Hepatic stellate cell (primary cell): ENCODE measurements around the gene TRPC4.
"Not testable (repeated sequence)": the region's sequence is repeated elsewhere in the genome, so short reads cannot be mapped to it uniquely, and the experiment has no call there.

Experiments used
- DNase-seq: peaks from one replicate; pipeline ENCODE4 v3.0.0; 2011; ENCODE audit warnings: low spot score

The TRPC4 gene

DNA sequence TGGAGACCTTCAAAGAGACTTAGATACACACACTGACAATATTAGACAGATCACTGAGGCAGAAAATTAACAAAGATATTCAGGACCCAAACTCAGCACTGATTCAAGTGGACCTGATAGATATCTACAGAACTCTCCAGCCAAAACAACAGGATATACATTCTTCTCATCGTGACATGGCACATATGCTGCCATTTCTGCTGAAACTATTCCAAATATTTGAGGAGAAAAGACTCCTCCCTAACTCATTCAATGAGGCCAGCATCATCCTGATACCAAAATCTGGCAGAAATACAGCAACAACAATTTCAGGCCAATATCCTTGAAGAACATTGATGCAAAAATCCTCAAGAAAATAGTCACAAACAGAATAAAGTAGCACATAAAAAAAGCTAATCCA is 53.3 kb downstream of the TRPC4 start:
- DNase-seq: no peak

DNA sequence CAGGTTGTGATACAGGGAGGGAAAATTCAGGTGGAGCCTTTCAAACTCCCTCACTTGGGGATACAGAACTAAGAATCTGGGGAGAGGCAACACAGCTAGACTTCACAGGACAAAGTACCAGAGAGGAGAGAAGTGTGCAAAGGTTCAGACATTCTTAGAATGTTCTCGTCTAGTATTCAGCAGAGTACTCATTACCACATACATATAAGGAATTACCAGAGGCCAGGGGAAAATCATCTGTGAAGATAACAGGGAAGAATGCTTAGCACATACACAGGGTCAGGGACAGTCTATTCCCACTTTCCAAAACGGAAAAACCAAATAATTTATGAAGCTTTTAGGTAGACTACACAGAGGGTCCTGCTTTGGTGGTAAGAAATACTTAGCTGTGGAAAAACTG is 58.1 kb downstream of the TRPC4 start:
- no peak for DNase-seq

DNA sequence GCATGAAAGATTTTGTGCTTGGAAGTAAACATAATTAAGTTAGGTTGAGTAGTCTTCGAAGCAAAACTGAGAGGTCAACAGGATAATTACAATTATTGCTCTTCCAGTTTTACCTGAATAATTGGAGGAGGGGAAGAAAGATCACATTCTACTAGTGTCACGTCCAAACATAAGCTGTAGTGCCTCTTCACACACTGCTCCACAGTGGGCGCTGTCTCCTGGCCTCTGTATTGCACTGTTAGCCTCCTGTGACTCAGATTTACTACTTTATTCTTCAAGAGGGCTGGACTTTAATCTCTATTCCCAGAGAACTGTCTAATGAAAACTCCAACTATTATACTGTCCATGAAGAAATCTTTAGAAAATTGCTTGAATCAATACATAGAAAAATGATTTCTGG is 62.9 kb downstream of the TRPC4 start:
- no peak for DNase-seq

DNA sequence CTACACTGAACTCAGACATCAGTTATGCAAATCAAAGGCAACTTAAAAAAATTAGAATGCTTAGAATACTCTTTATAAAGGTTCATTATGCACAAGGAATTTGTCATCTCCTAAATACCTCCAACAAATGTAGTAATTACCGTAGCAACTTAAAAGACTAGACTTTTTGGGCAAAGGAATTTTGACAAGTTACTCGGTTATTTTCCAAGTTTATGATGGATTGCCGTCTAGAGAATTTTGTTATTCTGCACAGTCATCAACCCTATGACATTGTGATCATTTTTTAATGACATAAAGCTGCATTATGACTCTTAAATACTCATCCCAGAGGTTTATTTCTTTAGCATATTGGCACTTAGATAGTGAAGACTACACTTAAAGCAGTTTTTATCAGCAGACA is 71.9 kb downstream of the TRPC4 start:
- no peak for DNase-seq

DNA sequence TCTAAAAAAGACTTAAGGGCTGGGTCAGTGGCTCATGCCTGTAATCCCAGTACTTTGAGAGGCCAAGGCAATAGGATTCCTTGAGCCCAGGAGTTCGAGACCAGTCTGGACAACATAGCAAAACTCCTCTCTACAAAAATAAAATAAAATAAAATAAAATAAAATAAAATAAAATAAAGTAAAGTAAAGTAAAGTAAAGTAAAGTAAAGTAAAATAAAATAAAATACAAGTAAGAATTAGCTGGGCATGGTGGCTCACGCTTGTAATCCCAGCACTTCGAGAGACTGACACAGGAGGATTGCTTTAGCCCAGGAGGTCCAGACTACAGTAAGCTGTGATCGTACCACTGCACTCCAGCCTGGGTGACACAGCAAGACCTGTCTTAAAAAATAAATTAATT is 72.8 kb downstream of the TRPC4 start:
- not testable (repeated sequence) for DNase-seq

DNA sequence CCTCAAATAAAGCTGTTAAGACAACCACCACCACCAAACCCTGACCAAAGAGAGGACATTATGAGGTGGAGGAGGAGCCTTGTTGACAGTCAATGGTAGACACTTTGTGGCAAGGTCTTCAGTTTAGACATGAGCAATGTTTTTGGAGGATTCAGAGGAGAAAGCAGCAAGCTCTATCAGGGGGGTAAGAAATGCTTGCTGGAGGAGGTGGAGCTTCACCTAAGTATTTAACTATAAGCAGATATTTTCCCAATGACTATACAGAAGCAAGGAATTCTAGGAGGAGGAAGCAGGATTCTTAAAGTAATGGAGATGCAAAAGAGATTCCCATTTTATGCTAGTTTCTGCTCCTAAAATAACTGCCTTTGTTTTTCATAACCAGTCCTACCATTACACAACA is 74.2 kb downstream of the TRPC4 start:
- no peak for DNase-seq

DNA sequence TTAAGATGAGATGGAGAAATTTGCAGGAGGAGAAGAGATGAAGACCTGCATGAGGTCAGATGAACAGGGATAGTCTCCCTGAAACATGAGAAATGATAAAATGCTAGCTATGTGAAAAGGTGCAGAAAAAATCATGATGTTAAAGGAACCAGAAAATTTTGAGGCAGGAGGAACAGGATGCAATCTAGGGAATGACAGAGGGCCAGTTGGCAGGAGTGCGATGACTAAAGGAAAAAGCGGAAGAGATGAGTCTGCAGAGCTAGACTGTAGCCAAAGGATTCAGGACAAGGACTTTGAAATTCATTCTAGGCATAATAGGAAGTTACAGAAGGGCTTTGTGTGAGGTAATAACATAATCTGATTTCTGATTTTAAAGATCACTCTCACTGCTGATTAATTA is 77.9 kb downstream of the TRPC4 start:
- DNase-seq: no peak

DNA sequence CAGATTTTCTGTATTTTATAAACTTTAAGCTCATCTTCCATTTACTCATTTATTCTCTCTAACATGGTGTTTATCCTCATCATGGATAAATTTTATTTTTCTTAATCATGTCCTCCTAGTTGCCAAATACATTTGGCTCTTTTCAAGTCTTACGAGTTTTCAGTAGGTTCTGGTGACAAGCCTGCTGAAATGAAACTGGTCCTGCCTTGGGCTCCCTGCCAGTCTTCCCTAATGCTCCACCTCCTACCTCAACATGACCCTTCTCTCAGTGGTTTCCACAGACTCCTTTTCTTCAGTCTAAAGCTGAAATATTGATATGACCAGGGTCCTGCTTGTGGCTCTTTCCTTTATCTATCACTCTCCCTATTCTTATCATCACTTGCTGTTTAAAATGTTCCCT is 81.2 kb downstream of the TRPC4 start:
- no peak for DNase-seq

DNA sequence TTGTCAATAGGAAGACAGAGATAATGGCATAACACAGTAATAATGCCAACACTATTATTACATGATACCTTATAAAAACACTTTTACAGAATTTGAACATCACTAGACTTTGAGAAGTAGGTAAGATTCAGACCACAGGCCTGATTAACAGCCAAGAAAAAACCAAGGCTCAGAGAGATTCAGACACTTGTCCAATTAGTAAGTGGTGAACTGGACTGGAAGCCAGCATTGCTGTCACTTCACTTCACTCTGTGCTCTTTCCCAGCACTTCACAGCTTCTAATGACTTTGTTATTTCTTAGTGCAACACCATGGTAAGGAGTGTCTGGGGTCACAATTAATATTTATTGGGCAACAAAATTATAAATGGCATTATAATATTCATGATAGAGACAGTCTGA is 91.9 kb downstream of the TRPC4 start:
- DNase-seq: no peak

DNA sequence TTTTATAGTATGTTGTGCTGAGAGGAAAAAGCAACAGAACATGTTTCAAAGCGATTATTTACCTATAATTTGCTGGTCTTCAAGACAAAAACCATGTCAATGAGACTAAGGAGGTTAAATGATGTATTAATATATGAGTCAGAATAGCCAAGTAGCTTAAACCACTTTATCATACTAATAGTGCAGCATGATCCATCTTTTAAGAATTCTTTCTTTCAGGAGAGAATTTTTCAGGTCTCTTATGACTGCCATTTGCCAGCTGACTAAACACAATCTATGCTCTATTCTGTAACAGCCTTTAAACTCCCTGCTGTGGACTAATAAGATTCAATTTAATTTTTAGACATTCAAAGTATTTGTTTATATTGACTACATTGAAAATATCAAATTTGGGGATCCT is 93.7 kb downstream of the TRPC4 start:
- no peak for DNase-seq

DNA sequence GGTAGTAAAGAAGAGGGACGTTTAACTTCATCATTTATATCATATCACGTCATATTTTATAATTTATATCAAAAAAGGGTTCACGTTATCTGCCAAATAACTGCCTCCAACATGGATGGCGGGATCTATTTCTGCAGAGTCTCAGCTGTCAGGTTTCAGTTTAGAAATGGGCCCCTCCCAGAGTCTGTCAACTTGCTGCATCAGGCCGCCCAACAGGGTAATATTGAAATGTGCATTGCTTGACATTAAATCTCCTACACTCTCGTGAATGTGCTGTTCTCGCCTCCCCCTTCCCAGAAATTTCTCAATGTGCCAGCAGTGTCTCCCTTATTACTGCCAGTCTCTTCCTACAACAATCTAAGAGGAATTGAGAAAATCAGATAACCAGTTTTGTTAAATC is 96.9 kb downstream of the TRPC4 start:
- no peak for DNase-seq

DNA sequence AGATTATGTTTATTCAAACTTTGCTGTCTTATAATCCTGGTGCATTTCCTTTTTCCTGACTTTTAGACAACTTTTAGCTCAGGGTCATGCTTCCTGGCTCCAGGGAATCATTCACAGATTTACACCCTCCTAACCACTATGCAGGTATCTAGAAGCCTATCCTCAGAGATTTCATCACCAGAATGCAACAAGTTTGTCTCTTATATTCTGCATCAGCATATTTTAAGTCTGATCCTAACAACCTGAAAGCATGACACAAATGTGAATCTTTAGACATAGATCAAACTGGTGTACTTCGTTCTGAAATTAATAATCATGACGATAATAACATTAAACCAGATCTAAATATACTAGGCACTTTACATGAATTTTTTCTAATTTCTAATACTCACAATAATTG is 100.0 kb downstream of the TRPC4 start:
- no peak for DNase-seq

DNA sequence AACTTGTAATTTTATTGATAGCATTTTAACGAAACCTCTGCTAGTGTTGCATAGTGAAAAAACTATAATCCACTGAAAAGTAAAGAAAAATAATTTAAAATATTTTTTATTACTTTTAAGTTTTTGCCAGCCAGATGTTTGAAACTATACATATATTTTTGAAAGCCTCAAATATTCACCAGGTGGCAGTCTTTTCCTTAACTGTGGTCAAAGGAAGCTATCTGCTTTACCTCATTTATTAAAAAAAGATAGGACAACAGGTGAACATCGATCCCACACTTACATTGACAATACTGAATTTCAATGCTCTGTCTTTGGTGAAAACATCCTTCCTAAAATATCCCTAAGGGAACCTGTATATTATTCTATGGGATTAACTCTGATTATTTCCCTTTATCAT is 100.5 kb downstream of the TRPC4 start:
- no peak for DNase-seq

DNA sequence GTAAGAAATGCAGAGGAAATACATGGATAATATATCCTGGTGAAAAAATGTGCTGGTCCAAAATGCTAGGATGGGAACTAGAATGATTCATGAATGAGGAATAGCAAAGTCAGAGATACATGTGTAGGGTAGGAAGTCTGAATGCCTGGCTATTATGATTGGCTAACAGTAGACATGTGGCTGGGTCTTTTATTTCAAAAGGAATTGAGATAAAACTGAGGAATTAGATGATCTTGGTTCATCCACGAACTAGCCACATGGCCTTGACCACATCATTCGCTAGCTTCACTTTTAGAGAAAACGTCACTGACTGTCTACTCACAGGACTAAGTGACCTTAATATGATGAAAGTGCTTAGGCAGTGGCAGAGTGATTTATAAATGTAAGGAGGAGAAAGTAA is 103.1 kb downstream of the TRPC4 start:
- no peak for DNase-seq

DNA sequence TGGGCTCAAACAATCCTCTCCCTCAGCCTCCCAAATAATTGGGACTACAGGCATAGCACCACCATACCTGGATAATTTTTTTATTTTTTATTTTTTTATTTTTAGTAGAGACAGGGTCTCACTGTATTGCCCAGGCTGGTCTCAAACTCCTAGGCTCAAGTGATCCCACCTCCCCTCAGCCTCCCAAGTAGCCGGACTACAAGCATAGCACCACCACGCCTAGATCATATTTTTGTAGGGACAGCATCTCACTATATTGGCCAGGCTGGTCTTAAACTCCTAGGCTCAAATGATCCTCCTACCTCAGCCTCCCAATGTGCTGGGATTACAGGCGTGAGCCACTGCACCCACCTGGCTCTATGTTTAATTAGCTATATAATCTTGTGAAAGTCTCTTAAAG is 114.2 kb downstream of the TRPC4 start:
- DNase-seq: no peak

DNA sequence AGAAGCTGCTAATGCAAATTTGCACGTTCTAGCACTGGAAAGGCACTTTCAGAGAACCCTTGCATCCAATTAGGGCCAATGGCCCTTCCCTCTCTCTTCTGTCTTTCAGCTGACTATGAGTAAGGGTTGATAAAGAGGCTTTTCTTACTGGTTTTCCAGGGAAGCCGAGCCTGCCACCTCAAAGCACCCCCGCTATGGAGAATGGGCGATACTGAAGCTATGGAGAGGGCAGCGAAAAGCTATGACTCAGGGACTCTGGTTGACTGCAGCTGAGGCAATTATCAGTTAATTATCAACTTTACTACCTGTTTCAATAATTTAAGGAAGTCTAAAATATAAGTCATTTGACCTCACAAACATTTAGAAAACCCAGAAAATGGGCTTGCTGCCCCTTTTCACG is 115.8 kb downstream of the TRPC4 start:
- DNase-seq: no peak

DNA sequence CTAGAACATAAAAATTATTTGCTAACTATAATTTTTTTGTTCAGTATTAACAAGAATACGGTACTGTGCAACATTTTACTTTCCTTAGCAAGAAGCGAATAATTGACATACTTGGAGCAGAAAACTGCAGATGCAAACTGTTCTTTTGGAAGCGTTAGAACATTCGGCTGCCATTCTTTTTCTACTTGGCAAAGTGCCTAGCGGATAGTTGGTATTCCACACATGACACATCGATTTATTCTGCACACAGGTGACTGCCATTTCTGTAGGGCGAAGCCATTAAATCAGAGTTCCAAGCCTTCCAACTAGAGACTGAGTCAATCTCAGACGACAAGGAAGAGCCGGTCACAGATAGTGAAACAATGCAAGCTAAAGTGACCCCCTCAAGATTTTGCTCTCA is 117.4 kb downstream of the TRPC4 start:
- DNase-seq: no peak

DNA sequence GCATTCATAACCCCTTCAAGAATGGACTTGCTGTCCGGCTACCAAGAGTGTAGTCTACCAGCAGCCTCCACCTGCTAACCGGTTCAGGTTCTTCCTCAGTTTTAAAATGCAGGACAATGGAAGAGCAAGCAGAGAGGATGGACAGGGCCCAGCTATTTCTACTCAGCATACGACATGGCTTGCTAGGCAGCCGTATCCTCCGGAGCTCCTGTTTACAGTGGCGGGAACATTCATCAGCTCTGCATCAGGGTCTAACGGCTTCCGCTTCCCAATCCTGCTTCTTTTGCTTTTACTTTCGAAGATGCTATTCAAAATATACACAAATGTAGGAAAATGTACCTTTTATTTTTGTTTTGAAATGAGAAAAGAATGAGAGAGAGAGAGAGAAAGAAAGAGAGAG is 118.5 kb downstream of the TRPC4 start:
- no peak for DNase-seq

DNA sequence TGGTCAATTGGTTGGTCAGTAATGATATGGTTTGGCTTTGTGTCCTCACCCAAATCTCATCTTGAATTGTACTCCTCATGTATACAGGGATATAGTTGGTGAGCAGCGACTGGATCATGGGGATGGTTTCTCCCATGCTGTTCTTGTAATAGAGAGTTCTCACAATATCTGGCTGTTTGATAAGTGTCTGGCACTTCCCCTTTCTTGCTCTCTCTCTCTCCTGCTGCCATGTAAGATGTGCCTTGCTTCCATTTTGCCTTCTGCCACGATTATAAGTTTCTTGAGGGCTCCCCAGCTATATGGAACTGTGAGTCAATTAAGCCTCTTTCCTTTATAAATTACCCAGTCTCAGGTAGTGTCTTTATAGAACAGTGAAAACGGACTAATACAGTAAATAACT is 120.7 kb downstream of the TRPC4 start:
- DNase-seq: no peak

DNA sequence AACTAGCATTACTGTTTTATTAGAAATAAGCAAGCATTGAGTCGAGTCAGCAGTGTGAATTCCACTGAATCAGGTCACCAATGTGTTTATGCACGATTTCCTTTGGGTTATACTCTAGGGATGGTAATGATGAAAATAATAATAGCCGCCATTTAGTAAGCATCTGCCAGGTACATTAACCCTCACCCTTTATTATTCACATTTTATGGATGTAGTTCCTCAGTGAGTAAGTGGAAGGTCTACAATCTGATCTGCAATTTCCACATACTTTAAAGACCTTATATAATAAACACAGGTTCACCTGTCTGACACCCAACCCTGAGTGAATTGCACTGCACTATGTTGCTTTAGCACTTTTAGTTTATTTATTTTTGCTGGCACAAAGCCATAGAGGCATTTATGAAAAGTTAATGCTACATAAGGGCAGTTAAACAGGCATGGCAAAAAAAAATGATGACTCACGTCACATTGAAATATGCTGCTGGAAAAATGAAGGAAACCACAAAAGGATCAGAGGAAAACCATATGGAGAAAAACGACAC is 122.4 kb downstream of the TRPC4 start:
- peak; percentile 25 for DNase-seq

DNA sequence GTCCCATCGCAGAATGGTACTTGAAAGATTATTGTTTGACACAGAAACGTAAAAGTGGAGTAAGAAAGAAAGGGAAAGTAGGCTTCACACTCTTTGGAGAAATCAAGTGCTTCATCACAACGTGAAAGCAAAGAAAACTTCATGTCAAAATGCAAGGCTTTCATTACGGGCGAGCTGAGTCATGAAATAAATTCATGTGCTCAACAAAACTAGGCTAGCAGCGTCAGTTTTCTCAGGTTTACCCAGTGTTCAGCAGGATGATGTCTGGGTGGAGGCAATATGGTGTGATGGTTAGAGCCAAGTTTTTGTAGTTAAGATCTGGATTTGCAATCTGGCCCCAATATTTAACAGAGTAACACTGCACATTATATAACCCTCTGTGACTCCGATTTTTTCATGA is 128.0 kb downstream of the TRPC4 start:
- DNase-seq: no peak

DNA sequence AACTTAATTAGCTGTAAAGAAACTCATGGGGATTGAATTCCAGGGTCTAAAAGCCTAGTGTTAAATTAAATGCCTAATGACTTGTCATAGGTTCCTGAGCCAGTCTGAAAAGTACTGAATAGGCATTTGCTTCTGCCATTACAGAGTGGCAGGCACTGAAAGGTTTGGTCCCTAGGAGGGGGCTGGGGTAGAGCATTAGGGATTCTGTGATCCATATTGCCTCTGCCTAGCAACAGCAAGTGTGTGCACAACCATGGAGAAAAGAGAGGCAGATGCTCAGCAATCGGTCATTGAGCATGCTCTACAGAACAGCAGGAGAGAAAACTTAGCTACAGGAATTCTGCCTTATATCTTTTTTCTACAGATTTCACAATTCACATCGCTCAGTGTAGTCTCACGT is 133.5 kb downstream of the TRPC4 start:
- no peak for DNase-seq

DNA sequence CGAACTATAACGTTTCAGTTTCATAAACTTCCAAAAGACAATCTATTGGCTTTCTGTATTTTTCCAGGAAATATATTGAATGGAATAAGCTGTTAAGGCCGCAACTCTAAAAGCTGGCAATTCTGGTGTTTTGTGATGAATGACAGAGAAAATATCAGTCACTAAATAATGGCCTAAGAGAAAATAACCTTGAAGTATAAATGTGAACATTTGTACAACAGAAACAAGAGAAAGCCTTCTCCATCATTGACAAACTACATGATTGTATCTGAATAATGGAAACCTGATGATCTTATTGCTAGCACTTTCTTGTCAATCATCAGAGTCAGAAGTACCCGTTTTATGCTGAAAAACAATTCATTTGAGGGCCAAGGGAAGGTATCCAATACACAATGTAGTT is 134.3 kb downstream of the TRPC4 start:
- no peak for DNase-seq

DNA sequence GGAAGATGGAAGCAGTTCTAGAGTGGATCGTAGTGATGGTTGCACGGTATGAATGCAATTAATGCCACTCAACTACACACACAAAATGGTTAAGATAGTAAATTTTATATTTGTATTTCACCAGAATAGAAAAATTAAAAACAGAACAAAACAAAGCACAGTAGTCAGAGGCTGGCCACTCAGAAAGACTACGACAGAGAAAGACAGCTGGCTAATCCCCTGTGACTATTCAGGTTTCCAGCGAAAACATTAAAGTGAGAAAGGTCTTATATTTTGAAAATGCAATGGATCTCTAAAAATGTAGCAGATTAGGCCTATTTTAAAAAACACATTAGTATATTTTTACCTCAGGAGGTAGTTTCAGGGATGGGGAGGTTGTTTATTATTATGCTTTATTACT is 139.7 kb downstream of the TRPC4 start:
- DNase-seq: no peak
